ENCODE data around the gene RPL10.

The RPL10 gene

GRCh38 chrX:154401918-154402621 lies 3.9 kb downstream of the RPL10 start:
- peak; percentile 34 for DNase-seq

- peak; percentile 27 for DNase-seq
Measured at GRCh38 chrX:154402622-154403127, 4.5 kb downstream of the RPL10 start.

GRCh38 chrX:154403192-154403591 lies 5.0 kb downstream of the RPL10 start:
- DNase-seq: no peak

GRCh38 chrX:154403858-154404257 lies 5.7 kb downstream of the RPL10 start:
- no peak for DNase-seq

- DNase-seq: no peak
Measured at GRCh38 chrX:154404625-154405192, 6.5 kb downstream of the RPL10 start.

DNA sequence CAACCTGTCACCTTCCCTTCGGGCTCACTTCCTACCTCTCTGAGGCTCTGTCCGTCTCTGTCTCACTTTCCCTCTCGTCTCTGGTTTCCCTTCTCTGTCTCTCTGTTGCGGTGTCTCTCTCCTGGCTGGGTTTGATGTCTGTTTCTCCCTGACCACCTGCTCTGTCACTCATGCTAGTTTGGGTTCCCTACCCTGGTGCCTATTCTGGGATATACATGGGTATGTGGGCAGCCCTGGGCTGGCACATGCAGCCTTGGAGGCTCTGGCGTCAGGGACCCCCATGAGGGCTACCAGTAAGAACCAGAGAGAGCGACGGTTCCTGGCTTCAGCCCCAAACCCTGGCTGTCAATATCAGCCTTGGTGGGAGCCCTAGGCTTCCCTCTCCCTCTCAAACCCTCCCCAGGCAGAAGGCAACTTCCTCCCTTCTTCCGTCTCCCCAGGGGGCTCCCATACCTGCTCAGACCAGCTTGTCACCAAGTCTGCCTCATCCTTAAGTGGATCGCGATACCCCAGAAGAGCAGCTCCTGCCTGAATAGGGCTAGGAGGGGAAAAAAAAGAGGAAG lies 10.6 kb downstream of the RPL10 start:
- no peak for DNase-seq

DNA sequence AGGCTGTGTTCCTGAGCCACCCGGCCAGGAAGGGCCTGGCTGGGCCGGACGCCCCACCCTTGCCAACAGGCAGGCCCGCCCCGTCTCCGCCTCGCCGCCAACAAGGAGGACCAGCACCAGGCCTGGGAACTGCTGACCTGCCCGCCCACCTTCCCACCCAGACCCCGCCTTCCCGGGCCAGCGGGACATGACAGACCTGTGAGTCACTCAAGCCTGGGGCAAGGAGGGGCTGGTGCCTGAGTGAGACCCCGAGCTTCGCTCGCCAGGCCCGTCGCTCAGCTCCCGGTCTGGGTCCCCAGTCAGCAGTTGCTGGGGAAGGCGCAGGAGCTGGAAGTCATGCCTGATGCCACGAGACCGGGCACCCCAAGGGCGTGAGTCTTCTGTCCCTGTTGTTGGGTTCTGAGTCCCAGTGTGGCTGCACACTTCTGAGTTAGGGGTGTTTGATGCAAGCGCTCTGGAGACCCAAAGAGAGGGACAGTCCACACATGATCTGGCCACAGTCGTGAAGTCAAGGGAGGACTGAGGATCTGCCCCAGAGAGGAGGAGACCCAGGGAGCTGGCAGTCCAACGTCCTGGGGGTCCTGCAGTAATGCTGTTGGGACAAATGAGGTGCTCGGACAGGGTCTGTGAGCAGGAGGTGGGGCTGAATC lies 11.2 kb downstream of the RPL10 start, which contains the start of gene DNASE1L1:
Gene DNASE1L1 (minus strand): TSS at position 33 of the 650 bp plus-strand sequence. CDS start 3,686 bp downstream, outside the sequence.
- DNase-seq: no peak

DNA sequence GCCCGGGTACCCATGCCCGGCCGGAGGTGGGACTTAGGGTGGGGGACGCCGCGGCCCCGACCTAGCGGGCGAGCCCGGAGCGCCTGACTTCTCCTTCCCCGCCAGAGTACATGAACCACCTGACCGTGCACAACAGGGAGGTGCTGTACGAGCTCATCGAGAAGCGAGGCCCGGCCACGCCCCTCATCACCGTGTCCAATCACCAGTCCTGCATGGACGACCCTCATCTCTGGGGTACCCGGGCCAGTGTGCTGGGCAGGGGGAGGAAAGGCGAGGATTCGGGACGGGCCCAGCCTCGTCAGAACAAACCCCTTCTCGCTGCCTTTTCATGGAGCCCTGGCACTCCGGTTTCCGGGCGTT lies 13.8 kb downstream of the RPL10 start:
- DNase-seq: peak; percentile 78

- peak; percentile 50 for DNase-seq
Measured at GRCh38 chrX:154412468-154412867, 14.3 kb downstream of the RPL10 start.

- no peak for DNase-seq
Measured at GRCh38 chrX:154413142-154413541, 15.0 kb downstream of the RPL10 start.

DNA sequence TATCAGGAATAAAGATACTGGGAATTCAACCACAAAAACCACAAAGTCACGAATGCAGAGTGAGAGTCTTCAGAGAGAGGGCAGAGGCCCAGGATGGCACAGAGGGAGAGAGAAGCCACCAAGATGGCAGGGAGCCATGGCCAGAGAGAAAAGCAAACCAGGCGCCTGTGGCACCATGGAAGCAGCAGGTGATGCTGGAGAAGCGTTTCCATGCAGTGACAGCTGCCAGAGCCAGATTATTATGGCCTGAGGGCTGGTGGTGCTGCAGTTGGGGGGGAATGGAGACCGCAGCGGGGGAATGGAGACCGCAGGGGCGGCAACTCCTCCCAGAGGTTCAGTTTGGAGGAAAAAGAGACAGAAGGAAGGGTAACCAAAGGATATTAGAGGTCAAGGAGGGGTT lies 19.0 kb downstream of the RPL10 start:
- DNase-seq: no peak

DNA sequence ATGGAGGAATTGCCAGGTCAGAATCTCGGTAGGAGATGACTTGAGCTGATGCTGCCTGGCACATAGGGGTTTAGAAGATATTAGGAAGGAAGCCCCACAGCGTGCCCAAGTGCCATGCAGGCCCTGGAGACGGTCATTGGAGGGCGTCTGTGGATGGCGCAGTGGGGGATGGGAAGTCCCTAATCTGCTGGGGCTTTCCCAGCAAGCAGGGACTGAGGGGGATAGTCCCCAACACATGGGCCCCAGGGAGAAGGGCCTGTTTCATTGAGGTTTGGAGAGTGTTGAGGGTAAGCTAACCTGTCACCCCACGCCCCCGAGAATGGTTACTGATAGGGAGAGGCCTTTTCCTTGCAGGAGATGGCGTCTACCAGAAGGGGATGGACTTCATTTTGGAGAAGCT lies 21.0 kb downstream of the RPL10 start:
- DNase-seq: no peak

DNA sequence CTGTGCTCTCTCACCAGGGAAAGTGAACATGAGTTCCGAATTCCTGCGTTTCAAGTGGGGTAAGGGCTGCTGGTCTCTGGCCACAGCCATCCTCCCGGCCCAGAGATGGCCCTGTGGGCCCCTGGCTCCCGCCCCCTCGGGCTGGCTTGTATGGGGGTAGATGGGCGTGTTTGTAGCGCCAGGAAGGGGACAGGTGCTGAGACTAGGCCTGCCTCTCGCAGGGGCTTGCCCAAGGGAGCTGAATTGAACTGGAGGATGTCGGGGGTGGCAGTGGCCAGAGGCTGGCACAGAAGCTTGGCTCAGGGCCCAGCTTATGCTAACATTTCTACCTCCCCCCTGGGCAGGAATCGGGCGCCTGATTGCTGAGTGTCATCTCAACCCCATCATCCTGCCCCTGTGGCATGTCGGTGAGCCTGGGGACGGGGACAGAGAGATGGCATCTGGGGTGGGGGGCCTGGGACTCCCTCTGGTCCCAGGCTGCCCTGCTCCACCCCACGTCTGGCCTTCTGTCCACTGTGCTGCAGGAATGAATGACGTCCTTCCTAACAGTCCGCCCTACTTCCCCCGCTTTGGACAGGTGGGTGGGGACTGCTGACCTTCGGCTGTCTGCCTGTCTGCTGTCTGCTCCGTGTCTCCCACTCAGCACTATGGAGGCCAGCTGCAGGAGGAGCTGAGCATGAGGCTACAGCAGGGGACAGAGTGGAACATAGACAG lies 21.7 kb downstream of the RPL10 start:
- no peak for DNase-seq

GRCh38 chrX:154420402-154420756 lies 22.2 kb downstream of the RPL10 start:
- no peak for DNase-seq

DNA sequence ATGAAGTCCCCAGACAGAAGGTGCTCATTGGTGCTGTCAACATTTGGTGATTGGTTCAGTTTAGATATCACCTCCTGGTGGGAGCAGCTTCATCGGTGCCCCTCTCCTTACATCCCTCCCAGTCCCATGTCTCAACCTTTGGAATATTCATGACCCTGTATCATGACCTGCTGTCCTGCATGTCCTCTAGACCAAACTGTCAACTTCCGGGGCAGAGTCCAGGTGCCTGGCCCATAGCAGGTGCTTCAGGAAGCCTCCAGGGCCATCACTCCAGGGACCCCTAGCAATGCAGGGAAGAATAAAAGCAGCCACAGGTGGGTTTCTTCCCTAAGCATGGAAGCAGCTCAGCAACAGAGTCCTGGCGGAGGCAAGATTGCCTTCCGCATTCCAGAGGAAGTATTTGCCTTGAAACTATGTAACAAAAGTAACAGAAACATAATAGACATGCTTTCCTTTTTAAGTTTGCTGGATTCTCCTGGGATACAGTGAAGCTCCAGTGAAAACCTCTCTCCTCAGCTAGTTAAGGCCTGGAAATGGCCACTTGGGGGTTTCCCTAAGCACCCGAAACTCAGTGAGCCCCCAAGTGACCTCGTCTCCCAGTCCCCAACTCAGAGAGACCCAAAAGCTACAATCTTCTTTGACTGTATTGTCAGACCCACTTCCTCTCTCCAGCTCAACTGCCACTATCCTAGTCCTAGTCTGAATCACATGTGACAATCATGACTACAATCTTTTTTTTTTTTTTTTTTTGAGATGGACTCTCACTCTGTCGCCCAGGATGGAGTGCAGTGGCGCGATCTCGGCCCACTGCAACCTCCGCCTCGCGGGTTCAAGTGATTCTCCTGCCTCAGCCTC lies 29.0 kb downstream of the RPL10 start:
- no peak for DNase-seq

DNA sequence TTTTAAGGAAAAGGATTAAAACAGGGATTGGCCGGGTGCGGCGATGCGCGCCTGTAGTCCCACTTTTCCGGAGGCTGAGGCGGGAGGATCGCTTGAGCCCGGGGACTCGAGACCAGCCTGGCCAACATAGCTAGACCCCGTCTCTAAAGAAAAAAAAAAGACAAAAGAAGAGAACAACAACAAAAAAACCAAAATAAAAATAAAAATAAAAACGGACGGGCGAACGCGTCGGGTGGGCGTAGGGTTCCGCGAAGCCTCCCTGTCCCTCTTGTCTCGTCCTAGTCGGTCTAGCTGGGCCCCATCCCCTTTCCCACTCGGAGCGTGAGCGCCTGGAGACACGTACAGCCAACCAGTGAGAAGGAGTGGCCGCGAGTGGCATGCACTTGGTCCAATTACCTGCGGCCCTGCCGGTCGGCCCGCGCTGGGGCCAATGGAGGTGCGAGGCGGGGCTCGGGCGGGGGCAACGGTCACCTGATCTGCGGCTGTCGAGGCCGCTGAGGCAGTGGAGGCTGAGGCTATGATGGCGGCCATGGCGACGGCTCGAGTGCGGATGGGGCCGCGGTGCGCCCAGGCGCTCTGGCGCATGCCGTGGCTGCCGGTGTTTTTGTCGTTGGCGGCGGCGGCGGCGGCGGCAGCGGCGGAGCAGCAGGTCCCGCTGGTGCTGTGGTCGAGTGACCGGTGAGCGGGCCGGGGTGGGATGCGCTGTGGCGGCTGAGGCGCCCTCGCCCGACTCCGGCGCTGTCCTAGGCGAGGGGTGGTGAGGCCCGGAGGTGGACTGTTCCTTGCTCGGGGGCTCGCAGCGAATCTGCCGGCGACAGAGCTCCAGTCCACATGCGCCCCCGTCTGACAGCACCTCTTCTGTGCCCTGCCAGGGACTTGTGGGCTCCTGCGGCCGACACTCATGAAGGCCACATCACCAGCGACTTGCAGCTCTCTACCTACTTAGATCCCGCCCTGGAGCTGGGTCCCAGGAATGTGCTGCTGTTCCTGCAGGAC lies 30.3 kb downstream of the RPL10 start, which contains the start of gene ATP6AP1:
Gene ATP6AP1 (plus strand): TSS at position 502 of the 996 bp plus-strand sequence. CDS start 16 bp downstream, at position 518.
- DNase-seq: peak; percentile 92

DNA sequence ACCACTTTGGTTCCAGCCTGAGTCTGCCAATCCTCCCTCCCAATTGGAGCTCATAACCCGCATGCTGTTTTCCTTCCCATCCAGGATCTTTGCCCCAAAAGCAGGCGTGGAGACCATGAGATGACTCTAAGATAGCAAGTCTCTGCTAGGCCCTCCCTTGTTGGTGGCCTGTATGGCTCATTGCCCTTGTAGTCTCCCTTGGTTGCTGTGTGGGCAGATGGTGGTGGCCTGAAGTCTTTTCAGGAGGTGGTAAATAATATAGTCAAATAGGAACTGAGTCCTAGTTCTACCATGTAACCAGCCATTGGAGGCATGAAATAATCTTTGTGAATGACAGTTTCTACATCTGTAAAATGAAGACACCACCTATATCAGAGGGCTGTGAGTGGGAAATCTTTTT lies 31.5 kb downstream of the RPL10 start:
- DNase-seq: no peak

DNA sequence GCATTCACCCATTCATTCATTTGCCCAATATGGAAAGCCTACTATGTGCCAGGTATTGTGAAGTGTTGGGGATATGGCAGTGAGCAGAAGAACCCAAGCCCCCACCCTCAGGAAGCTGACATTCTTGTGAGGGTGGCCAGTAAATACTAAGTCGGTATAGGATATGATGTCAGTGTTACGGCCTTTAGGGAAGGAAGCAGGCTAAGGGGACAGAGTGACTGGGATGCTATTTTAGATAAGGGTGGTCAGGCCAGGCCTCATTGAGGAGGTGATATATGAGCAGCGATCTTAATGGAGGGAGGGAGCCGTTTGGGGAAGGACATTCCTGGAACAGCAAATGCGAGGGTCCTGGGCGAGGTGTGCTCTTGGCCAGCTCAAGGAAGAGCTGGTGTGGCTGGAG lies 32.3 kb downstream of the RPL10 start:
- no peak for DNase-seq

GRCh38 chrX:154430916-154431315 lies 32.7 kb downstream of the RPL10 start:
- no peak for DNase-seq

- DNase-seq: no peak
Measured at GRCh38 chrX:154431341-154431740, 33.2 kb downstream of the RPL10 start.

DNA sequence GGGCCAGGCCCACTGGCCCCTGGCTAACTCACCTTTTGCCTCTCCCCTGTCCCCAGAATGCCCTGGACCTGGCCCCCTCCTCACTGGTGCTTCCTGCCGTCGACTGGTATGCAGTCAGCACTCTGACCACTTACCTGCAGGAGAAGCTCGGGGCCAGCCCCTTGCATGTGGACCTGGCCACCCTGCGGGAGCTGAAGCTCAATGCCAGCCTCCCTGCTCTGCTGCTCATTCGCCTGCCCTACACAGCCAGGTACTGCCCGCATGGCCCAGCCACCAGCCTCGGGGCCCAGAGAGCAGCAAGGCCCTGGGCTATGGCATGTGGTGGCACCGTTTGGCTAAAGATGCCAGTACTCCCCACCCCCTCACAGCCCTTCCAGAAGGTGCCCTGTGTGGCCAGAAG lies 34.0 kb downstream of the RPL10 start:
- no peak for DNase-seq

Data from stimulated activated CD4-positive, alpha-beta T cell treated with anti-CD3 and anti-CD28 coated beads, Interleukin-15, amount 100 ng/mL, for 24 hours (primary cell).